Activated CD4-positive, alpha-beta memory T cell treated with anti-CD3 and anti-CD28 coated beads for 36 hours (primary cell): ENCODE measurements around the gene HECTD1. TPM values are rescaled to one million over a fixed set of nuclear protein-coding genes. Genes with fewer than 3 reads are reported as not detected.
"Not testable (repeated sequence)": the region's sequence is repeated elsewhere in the genome, so short reads cannot be mapped to it uniquely, and the experiment has no call there.

Experiments used
- CTCF ChIA-PET: fragments of 350-600 bp; sonication (Branson Sonifier 250); formaldehyde crosslinking; loops from one replicate; lab custom pipeline; 2021; ENCODE audit warnings: antibody characterized with exemption, inconsistent platforms; lab: Charles Lee
- POLR2A ChIA-PET: fragments of 350-600 bp; sonication (Branson Sonifier 250); formaldehyde crosslinking; loops from one replicate; lab custom pipeline; 2021; ENCODE audit warnings: antibody characterized with exemption; lab: Charles Lee
- DNase-seq: peaks from one replicate; pipeline ENCODE4 v3.0.0-alpha.2; 2020
- H3K27ac Mint-ChIP-seq: one replicate; pipeline ENCODE4 v1.8.0; 2021; ENCODE audit warnings: mixed read lengths
- H3K27me3 Mint-ChIP-seq: one replicate; pipeline ENCODE4 v1.8.0; 2021; ENCODE audit warnings: mixed read lengths
- H3K36me3 Mint-ChIP-seq: one replicate; pipeline ENCODE4 v1.8.0; 2021; ENCODE audit warnings: mixed read lengths
- H3K4me1 Mint-ChIP-seq: one replicate; pipeline ENCODE4 v1.8.0; 2021; ENCODE audit warnings: low read depth, mixed read lengths
- H3K4me3 Mint-ChIP-seq: one replicate; pipeline ENCODE4 v1.8.0; 2021; ENCODE audit warnings: mild to moderate bottlenecking, mixed read lengths
- H3K9me3 Mint-ChIP-seq: one replicate; pipeline ENCODE4 v1.8.0; 2021; ENCODE audit warnings: mixed read lengths
- intact Hi-C: fragments of 100-400 bp; cut with micrococcal nuclease; formaldehyde crosslinking; loops from one replicate; pipeline ENCODE4 v1.15.1; 2023
- total RNA-seq, 2 experiments: library from RNA; stranded (reverse); gene quantifications; one replicate each; pipeline ENCODE4 v1.2.3, GENCODE V29; 2021

Gene HECTD1
- total RNA-seq, 2 experiments from 2014 or later: 84.9 to 88.1 TPM

DNA sequence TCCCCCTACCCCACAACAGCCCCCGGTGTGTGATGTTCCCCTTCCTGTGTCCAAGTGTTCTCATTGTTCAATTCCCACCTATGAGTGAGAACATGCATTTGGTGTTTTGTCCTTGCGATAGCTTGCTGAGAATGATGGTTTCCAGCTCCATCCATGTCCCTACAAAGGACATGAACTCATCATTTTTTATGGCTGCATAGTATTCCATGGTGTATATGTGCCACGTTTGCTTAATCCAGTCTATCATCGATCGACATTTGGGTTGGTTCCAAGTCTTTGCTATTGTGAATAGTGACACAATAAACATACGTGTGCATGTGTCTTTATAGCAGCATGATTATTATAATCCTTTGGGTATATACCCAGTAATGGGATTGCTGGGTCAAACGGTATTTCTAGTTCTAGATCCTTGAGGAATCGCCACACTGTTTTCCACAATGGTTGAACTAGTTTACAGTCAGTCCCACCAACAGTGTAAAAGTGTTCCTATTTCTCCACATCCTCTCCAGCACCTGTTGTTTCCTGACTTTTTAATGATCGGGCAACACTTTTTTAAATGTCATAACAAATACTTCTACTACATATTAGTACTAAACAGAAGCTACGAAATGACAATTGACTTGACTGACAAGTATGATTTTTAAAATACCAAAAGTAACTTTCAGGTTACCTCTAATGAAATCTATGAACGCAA is 3.5 kb downstream of the HECTD1 start:
- intact Hi-C loops: loop anchor here (10.0 kb wide), 1 partner anchor 209 kb away; no protein-coding TSS in a partner anchor
- peaks cover 54% of the 10 kb centered on the region for H3K4me1 Mint-ChIP-seq

DNA sequence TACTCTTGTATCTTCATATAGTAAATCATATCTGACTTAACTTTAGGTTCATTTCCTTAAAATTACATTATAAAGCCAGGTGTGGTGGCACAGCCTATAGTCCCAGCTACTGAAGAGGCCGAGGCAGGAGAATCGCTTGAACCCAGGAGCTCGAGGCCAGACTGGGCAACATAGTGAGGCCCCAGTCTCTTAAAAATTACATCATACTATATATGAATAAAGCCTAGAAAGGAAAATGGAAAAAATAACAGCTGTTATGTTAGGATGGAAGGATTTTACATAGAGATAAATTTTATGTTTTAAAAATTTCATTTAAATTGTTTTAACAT is 4.2 kb downstream of the HECTD1 start:
- Mint-ChIP-seq H3K27ac (no peak overlapping the region), H3K4me3 (no peak overlapping the region), H3K27me3 (no peaks in the 10 kb centered on the region), H3K4me1 (peaks cover 54% of the 10 kb centered on the region), H3K36me3 (peaks cover 37% of the 10 kb centered on the region), H3K9me3 (no peaks in the 10 kb centered on the region)
- intact Hi-C loops: loop anchor here (10.0 kb wide), 1 partner anchor 209 kb away; no protein-coding TSS in a partner anchor
- CTCF ChIA-PET: interaction anchor here (0.6 kb wide), 1 partner anchor 502 kb away, joined by 5 read pairs; no protein-coding TSS in a partner anchor
- POLR2A ChIA-PET: no interaction called here
- DNase-seq: no peak

More for the DNA sequence above, 3.5 kb downstream of the HECTD1 start:
- CTCF ChIA-PET, DNase-seq, POLR2A ChIA-PET, H3K4me3 Mint-ChIP-seq, H3K27me3 Mint-ChIP-seq, H3K27ac Mint-ChIP-seq, H3K9me3 Mint-ChIP-seq: not testable (repeated sequence)
- H3K36me3 Mint-ChIP-seq: peaks cover 37% of the 10 kb centered on the region

DNA sequence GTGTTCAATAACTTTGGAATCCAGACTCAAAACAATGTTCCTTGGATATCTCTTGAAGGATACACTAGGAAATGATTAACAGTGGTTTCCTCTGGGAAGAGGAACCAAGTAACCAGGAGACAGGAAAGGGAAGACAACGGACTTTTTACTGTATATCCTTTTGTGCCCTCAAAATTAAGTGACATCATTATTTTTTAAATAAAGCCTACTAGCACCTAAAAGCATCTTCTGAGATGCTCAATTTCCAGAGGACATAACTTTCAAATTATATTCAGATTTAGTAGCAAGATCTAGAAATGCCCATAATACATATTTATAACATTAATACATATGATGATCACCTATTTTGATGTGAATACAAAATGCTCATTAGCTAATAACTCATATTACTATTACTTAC is 6.5 kb downstream of the HECTD1 start:
- Mint-ChIP-seq H3K36me3 (peaks cover 37% of the 10 kb centered on the region), H3K27ac (no peak overlapping the region), H3K4me1 (peaks cover 62% of the 10 kb centered on the region), H3K27me3 (no peaks in the 10 kb centered on the region), H3K4me3 (no peak overlapping the region), H3K9me3 (no peaks in the 10 kb centered on the region)
- no peak for DNase-seq
- CTCF ChIA-PET: interaction anchor here (0.6 kb wide), 1 partner anchor 98 kb away, joined by 3 read pairs; no protein-coding TSS in a partner anchor
- POLR2A ChIA-PET: interaction anchor here (0.6 kb wide), 1 partner anchor 72 kb away, joined by 4 read pairs; no protein-coding TSS in a partner anchor
- intact Hi-C loops: loop anchor here (10.0 kb wide), 1 partner anchor 206 kb away; no protein-coding TSS in a partner anchor

GRCh38 chr14:31200702-31200990 is 6.9 kb downstream of the HECTD1 start:
- H3K4me1 Mint-ChIP-seq: peaks cover 58% of the 10 kb centered on the region
- H3K27me3 Mint-ChIP-seq: no peaks in the 10 kb centered on the region
- POLR2A ChIA-PET: interaction anchor here (0.6 kb wide), 1 partner anchor 72 kb away, joined by 4 read pairs; no protein-coding TSS in a partner anchor
- no peak overlapping the region for H3K4me3 Mint-ChIP-seq
- DNase-seq: no peak
- peak overlapping the region; percentile 47 for H3K27ac Mint-ChIP-seq
- peaks cover 36% of the 10 kb centered on the region for H3K36me3 Mint-ChIP-seq
- H3K9me3 Mint-ChIP-seq: no peaks in the 10 kb centered on the region
- CTCF ChIA-PET: interaction anchor here (0.6 kb wide), 1 partner anchor 97 kb away, joined by 3 read pairs; no protein-coding TSS in a partner anchor
- intact Hi-C loops: loop anchor here (10.0 kb wide), 1 partner anchor 206 kb away; no protein-coding TSS in a partner anchor

- POLR2A ChIA-PET: no interaction called here
- DNase-seq: no peak
- intact Hi-C loops: no loop called here
- CTCF ChIA-PET: no interaction called here
- Mint-ChIP-seq H3K27ac (no peak overlapping the region), H3K36me3 (peaks cover 19% of the 10 kb centered on the region), H3K4me1 (peaks cover 46% of the 10 kb centered on the region), H3K27me3 (no peaks in the 10 kb centered on the region), H3K9me3 (no peaks in the 10 kb centered on the region), H3K4me3 (no peak overlapping the region)
Observed at GRCh38 chr14:31197671-31198070, 9.9 kb downstream of the HECTD1 start.

DNA sequence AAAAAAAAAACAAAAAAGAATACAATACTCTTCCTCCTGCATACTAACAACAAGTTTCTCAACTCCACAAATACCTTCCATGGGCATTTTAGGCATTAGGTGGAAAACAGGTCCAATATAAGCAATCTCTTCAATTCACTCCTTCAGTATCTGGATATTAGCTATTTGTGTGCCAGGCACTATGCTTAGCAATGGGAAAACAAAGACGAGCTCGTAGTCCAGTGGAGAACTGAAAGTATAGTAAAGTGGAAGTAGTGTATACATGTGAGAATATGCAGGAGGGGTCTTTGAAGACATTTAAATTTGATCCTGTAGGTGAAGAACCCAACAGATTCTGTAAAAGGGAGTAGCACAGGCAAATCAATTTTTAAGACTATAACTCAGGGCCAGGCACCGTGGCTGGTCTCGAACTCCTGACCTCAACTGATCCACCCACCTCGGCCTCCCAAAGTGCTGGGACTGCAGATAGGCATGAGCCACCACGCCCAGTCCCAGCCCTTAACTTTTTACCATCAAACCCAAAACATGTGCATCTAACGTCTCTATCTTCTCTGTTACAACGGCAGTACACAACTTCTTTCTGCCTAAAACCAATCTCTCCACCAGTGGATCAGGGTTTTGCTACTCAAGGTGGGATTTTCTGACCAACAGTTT is 10.6 kb downstream of the HECTD1 start:
- ChIA-PET POLR2A (interaction anchor here (1.4 kb wide), 1 partner anchor 11 kb away, joined by 5 read pairs; the partner anchor contains the start of gene HECTD1), CTCF (no interaction called here)
- Mint-ChIP-seq H3K4me1 (peaks cover 44% of the 10 kb centered on the region), H3K4me3 (no peak overlapping the region), H3K9me3 (no peaks in the 10 kb centered on the region), H3K27ac (no peak overlapping the region), H3K27me3 (no peaks in the 10 kb centered on the region), H3K36me3 (peaks cover 14% of the 10 kb centered on the region)
- intact Hi-C loops: no loop called here
- DNase-seq: no peak

GRCh38 chr14:31194661-31195060 is 12.9 kb downstream of the HECTD1 start:
- intact Hi-C loops: loop anchor here (5.0 kb wide), 1 partner anchor 67 kb away; no protein-coding TSS in a partner anchor
- ChIA-PET CTCF (interaction anchor here (0.6 kb wide), 1 partner anchor 88 kb away, joined by 3 read pairs; no protein-coding TSS in a partner anchor), POLR2A (interaction anchor here (1.0 to 1.9 kb wide), 3 partner anchors 11 to 68 kb away, joined by 3 to 4 read pairs (median 4); no protein-coding TSS in a partner anchor)
- no peaks in the 10 kb centered on the region for H3K27me3 Mint-ChIP-seq
- peaks cover 11% of the 10 kb centered on the region for H3K36me3 Mint-ChIP-seq
- no peak overlapping the region for H3K27ac Mint-ChIP-seq
- no peaks in the 10 kb centered on the region for H3K9me3 Mint-ChIP-seq
- H3K4me1 Mint-ChIP-seq: peaks cover 37% of the 10 kb centered on the region
- no peak for DNase-seq
- H3K4me3 Mint-ChIP-seq: no peak overlapping the region

- Mint-ChIP-seq H3K9me3 (no peaks in the 10 kb centered on the region), H3K4me1 (peaks cover 37% of the 10 kb centered on the region), H3K4me3 (no peak overlapping the region), H3K27ac (no peak overlapping the region), H3K27me3 (no peaks in the 10 kb centered on the region), H3K36me3 (peaks cover 10% of the 10 kb centered on the region)
- intact Hi-C loops: loop anchor here (5.0 kb wide), 1 partner anchor 67 kb away; no protein-coding TSS in a partner anchor
- ChIA-PET CTCF (interaction anchor here (0.6 kb wide), 1 partner anchor 88 kb away, joined by 3 read pairs; no protein-coding TSS in a partner anchor), POLR2A (interaction anchor here (1.0 to 1.9 kb wide), 3 partner anchors 12 to 69 kb away, joined by 3 to 4 read pairs (median 4); no protein-coding TSS in a partner anchor)
- no peak for DNase-seq
Observed at GRCh38 chr14:31194095-31194494, 13.5 kb downstream of the HECTD1 start.

GRCh38 chr14:31192544-31192943 is 15.0 kb downstream of the HECTD1 start:
- H3K4me1 Mint-ChIP-seq: peaks cover 31% of the 10 kb centered on the region
- not testable (repeated sequence) for H3K36me3 Mint-ChIP-seq, H3K4me3 Mint-ChIP-seq

DNA sequence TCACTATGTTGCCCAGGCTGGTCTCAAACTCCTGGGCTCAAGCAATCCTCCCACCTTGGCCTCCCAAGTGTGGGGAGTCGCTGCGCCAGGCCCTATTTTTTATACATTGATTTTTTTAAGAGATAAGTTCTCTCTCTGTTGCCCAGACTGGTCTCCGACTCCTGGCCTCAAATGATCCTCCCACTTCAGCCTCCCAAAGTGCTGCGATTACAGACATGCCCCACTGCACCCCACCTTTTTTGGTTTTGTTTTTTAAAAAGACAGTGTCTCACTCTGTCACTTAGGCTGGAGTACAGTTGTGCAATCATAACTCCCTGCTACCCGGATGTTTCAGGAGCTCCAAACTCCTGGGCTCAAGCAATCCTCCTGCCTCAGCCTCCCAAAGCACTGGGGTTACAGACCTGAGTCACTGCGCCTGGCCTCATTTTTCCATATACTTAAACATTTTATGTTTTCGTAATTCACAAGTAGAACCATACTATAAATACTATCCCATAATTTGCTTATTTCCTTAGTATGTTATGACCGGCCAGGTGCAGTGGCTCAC is 16.8 kb downstream of the HECTD1 start:
- Mint-ChIP-seq H3K27me3 (no peaks in the 10 kb centered on the region), H3K9me3 (no peaks in the 10 kb centered on the region), H3K4me3 (no peak overlapping the region), H3K27ac (no peak overlapping the region), H3K36me3 (peaks cover 9% of the 10 kb centered on the region), H3K4me1 (peaks cover 29% of the 10 kb centered on the region)
- POLR2A ChIA-PET: no interaction called here
- intact Hi-C loops: loop anchor here (5.0 kb wide), 1 partner anchor 63 kb away; no protein-coding TSS in a partner anchor
- CTCF ChIA-PET: interaction anchor here (1.4 kb wide), 1 partner anchor 12 kb away, joined by 3 read pairs; no protein-coding TSS in a partner anchor
- no peak for DNase-seq

More at GRCh38 chr14:31192544-31192943, 15.0 kb downstream of the HECTD1 start:
- H3K9me3 Mint-ChIP-seq, CTCF ChIA-PET, H3K27ac Mint-ChIP-seq, DNase-seq, H3K27me3 Mint-ChIP-seq, POLR2A ChIA-PET: not testable (repeated sequence)
- intact Hi-C loops: loop anchor here (5.0 kb wide), 1 partner anchor 65 kb away; no protein-coding TSS in a partner anchor

GRCh38 chr14:31190219-31190603 is 17.4 kb downstream of the HECTD1 start:
- no peak for DNase-seq
- Mint-ChIP-seq H3K27ac (no peak overlapping the region), H3K27me3 (no peaks in the 10 kb centered on the region), H3K4me1 (peaks cover 29% of the 10 kb centered on the region), H3K4me3 (no peak overlapping the region), H3K36me3 (peaks cover 10% of the 10 kb centered on the region), H3K9me3 (no peaks in the 10 kb centered on the region)
- CTCF ChIA-PET: no interaction called here
- POLR2A ChIA-PET: no interaction called here
- intact Hi-C loops: loop anchor here (5.0 kb wide), 1 partner anchor 63 kb away; no protein-coding TSS in a partner anchor
